Hypothalamus (tissue), 51 donors: ENCODE results near the gene IRS2.
A peak's percentile ranks its signal among the peaks of the same experiment; 100 is the strongest.

Experiments
- DNase-seq, 51 donors: peaks; one replicate each; lab custom pipeline; 2025; lab: John Stamatoyannopoulos, UW

The IRS2 gene

DNA sequence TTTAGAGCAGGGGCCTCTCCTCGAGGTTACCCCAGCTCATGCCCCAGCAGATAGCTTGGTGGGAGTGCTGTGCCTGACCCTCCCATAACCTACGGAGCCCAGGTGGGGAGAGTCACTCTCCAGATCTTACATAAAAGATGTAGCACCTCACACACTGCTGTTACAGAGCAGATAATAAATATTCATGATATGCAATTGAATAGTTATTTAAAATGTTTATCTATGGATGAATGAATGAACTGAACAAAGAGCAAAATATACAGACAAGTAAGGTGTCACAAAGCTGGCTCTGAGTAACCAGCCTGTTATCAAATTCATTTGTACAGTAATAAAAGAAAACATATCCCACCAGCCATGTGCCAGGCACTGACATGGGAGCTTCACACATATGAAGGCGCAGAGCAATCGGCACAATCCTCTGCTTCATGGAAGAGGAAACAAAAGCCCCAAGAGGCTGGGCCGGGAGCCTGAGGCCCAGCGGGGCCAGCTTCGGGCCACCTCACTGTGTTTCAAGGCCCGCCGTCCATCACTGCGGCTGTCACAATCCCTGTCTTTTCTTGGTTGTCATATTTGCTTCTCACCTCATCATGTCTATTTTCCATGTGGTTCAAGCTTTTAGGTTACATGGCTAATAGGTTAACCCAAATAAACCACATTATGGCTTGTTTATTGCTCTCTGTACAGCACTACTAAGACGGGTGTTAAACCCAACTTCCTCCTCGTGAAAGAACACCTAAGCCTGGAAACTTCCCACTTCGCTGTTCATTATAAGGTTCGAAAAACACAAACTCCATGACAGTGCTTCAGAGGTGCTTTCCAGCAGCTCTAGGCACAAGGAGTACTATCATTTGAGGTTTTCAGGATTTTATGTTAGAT lies 78.4 kb downstream of the IRS2 start:
- DNase-seq, result no peak

DNA sequence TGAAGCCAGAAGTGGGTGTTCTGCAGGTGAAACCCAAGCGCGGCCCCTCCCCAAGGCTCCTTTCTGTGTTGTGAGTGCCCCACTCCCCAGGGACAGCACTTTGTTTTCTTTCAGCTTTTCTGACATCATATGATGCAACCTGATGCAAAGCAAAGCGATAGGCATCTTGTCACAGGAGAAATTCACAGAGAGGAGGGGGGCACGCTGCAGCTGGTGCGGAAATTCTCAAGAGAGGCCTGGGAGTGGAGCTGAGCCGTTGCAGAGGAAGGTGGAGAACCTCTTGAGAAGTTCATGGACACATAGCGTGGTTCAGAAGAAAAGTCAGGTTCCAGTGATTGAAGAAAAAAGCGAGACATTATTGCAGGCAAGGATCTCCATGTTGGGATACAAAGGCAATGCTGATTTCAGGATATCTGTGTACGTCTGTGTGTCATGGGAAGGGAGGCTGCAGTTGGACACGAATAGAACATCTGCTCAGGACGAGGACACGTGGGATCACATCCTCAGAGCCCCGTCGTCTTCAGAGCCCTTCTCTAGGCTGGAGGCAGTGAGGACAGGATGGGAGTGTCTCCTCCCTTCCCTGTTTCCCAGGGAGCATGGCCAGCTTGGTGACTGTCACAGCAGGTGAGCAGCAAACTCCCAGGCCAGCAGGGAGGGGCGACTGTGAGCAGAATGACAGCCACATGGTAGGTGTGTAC lies 79.2 kb downstream of the IRS2 start:
- DNase-seq, result no peak

DNA sequence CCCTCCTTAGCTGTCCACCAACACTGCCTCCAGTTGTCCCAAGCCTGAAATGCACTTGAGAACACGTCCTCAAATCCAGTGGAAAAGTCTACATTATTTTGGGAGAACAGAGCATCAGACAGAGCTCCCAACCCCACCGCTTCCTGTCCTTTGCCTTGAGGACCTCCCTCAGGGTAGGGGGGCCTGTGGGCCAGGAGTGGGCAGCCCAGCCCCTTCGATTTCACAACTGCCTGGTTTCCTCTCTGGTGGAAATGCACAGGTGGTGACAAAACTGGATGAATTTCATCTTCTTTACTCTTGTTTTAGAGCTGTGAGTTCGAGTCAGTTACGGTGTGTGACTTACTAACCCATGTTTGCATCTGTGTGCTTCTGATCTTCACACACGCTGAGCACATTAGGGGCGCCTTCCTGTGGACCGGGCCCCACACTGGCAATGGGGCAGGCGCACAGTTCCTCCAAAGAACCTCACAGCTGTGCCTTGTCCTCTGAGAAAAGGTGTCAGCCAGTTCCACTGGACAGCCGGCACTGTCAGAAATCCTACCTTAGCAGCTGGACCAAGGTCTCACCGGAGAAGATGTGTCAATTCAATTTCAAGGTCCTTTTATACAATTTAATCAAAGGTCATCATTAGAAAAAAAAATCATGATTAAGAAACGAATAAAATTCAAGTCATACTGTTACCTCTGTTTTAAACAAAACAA lies 80.2 kb downstream of the IRS2 start:
- no peak for DNase-seq

DNA sequence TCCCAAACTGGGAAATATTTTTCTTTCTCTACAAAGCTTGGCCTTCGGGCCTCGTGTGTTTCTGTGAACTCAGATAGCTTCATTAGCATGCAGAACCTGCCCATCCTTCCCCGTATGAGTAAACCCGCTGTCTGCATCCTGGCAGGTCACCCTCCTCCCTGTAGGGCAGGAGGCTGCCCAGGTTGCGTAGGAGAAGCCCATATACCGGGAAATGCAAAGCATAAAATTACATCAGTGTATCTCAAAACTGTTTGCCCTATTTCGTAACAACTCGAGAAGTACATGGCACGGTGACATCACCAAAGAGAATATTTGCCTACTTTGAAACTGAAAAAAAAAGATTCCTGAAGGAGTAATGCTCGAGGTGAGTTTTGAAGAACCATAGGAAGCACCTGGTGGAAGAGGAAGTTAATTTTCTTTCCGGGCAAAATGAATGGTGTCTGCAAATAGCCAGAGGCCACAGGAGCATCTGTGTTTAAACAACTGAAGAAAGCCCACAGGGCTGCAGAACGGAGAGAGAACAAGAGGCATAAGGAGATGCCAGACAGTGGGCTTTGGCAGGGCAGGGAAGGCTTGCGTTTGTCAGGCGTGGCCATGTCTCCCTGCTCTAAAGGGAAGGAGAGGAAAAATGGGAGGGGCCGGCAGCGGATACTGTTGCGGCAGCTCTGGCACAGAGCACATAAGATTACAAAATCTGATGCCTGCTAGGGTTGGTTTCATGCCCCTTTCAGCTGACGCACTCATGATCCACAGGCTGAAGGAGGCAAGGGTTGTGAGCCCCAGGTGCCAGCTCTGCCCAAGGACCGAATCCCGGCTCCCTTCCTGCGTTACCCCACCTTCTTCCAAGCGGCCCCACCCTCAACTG lies 81.4 kb downstream of the IRS2 start:
- DNase-seq, result peak in 11 of 51 donors; percentile 5 to 42 (median 22)

DNA sequence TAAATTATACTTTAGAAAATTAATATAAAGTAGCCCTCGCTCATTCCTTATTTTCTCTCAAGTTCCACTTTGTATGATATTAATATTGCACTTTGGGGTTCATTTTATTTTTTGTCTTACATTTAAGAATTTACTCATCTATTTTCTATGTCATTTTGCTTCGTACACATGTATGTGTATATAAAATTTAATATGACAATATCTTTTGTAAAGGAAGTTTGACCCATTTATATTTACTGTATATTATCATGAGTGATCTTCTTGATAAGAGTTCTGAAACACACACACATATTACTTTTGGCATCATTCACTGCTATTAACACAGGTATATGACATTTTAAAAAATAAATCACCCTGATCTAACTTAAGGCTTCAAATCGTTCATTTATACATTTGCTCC lies 83.1 kb downstream of the IRS2 start:
- DNase-seq, result no peak
